CD1c-positive myeloid dendritic cell (primary cell): Measurements from ENCODE around the gene METTL15.
"Not testable (repeated sequence)": the region's sequence is repeated elsewhere in the genome, so short reads cannot be mapped to it uniquely, and the experiment has no call there.

Experiments used
- DNase-seq: peaks from one replicate; pipeline ENCODE4 v3.0.0-alpha.2; 2016; ENCODE audit errors: extremely low spot score

METTL15 gene, protein sequence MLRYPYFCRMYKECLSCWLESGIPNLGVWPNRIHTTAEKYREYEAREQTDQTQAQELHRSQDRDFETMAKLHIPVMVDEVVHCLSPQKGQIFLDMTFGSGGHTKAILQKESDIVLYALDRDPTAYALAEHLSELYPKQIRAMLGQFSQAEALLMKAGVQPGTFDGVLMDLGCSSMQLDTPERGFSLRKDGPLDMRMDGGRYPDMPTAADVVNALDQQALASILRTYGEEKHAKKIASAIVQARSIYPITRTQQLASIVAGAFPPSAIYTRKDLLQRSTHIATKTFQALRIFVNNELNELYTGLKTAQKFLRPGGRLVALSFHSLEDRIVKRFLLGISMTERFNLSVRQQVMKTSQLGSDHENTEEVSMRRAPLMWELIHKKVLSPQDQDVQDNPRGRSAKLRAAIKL

DNA sequence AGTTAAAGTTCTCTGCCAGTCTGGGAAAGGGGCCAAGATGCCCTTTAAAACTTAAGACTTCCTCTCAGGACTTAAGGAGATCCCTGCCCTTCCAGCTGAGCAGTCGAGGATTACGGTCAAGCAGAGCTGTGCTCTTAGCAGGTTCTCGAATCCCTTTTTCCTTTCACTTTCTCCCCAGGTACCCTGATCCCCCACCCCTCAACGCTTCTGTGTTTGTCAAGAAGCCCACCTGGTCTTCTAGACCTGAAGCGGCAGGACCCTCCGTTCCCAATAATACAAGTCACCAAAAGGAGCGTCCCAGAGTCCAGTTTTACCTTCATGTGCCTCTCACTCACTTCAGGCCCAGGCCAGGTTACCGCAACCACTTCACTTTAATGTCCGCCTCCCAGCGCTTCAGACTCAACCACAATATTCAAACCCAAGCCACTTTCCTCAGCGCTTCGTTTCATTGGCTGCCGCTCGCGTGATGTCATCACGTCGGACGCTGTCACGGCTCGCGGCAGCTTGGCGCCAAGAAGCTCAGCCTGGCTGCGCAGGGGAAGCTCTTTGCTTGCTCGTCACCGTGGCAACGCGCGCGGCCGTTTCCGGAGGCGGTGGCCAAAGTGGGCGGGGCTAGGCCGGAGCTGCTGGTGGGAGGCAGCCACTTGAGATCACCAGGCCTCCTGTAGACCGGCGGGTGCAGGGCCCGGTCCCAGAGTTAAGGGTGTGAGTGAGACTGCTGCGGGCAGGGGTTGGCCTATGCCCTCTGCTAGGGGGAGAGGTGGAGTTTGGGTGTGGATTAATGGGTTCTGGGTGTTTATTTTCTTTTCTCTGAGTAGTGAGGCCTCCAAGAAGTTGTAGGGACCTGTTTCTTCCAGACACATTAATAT, at the start of gene METTL15, which contains the start of gene KIF18A:
Gene METTL15, plus strand, starts transcription at position 639 of the 869 bp plus-strand sequence. CDS start 4,947 bp downstream, outside the sequence.
Gene KIF18A, minus strand, starts transcription at position 407 of the 869 bp plus-strand sequence. CDS start 10,209 bp downstream, outside the sequence.
- DNase-seq = peak; percentile 100

DNA sequence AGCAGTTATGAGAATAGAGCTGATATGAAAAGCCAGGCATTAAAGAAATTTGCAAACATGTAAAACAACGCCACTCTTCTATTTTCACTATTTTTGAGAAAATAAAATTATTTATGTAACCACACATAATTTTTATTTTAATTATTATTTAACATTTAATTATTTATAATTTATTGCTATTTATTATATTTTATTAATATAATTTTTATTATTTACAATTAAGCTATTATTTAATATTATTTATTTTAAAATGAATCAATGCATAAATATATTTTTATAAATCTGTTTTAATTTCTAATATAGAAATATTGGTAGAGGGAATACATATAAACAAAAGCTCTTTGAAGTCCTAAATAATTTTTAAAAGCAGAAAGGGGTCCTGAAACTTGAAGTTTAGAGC, 36.9 kb upstream of the METTL15 start:
- DNase-seq = no peak

DNA sequence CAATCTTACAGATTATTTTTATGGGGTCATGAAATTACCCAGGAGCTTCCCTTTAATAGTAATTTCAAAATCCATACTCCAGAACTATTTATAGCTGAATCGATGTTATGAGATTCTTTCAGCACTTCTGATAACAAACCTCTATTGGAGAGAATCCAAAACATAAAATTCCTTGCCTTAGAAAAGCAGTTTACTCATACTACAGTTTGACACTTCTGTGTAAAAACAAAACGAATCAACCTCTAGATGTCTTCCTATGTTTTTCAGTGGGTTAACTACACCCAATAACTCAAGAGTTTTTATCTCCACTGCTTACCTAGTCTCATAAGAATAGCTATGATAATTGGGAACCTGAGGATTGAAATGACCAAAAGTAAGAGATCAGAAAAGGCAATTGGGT, 35.9 kb upstream of the METTL15 start:
- no peak for DNase-seq

DNA sequence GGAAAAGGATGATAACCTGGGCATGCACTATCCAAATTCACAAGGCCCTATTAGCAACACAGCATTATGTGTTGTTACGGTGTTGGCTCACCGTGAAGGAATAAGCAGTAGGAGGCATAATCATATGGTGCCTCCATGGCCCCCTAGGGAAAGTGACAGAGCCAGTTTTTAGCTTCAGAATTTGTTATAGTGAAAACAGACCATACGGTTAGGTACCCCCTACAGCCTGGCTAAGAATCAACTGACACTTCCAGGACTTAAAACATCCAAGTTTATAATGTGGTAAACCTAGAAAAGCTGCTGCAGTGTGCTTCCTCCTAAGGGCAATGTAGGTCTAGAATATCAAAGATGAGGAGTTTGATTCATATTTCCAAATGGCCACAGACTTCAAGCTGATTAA, 30.7 kb upstream of the METTL15 start:
- DNase-seq = no peak

DNA sequence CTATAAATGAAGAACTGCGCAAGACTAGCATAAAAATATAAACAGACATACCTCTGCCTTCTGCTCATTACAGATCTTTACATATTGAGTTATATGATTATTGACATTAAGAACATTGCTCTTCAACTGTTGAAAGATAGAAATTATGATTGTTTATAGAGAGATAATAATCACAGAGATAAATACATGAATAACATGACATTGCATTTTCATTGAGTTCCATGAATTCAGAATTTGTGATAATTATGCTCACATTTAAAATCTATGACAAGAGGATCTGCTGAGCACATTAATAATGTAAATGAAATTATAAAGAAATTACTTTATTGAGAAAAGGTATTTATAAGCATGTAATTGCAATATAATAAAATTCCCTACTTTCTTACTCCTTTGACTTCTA, 25.1 kb upstream of the METTL15 start:
- DNase-seq = no peak

DNA sequence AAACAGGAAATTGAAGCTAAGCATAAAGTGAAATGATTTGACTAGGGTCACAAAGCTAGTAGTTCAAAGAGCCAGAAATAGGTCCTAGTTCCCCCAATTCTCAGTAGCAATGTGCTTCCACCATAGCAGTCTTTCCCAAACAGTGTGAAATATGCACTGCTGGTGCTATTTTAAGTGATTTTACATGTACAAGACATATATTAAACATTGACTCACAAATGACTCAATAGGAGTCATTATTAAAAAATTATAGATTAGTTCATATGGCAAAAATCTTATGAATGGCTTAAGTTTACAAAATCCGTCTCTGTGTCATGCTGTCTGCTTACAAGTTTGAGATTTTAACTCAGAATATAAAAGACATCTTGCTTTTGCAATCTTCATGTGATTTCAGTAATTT, 21.6 kb upstream of the METTL15 start:
- no peak for DNase-seq

DNA sequence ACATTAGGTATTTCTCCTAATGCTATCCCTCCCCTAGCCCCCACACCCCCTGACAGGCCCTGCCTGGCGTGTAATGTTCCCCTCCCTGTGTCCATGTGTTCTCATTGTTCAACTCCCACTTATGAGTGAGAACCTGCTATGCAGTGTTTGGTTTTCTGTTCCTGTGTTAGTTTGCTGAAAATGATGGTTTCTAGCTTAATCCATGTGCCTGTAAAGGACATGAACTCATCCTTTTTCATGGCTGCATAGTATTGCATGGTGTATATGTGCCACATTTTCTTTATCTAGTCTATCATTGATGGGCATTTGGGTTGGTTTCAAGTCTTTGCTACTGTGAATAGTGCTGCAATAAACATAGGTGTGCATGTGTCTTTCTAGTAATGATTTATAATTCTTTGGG, 21.0 kb upstream of the METTL15 start:
- not testable (repeated sequence) for DNase-seq

DNA sequence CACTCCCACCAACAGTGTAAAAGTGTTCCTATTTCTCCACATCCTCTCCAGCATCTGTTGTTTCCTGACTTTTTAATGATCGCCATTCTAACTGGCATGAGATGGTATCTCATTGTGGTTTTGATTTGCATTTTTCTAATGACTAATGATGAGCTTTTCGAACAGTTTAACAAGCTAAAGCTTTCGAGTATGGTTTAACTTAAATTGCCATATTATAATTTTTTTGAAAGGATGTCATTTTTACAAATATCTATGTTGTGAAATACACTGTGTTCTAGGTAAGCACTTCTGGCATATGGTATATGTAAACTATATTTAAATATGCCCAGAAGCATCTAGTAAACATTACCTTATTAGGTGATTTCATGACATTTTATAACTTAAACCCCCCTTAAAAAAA, 20.5 kb upstream of the METTL15 start:
- not testable (repeated sequence) for DNase-seq

DNA sequence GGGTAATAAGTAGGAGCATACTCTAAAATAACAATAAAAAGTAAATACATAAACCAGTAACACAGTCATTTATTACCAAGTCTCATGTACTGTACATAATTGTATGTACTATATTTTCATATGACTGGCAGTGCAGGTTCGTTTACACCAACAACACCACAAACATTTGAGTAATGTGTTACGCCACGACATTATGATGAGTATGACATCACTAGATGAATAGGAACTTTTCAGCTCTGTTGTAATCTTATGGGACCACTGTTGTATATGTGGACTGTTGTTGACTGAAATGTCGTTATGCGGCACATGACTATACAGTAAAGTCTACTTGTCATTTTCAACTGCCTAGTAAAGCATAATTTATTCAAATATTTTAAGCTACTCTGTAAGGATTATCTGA, 18.8 kb upstream of the METTL15 start:
- DNase-seq = no peak

DNA sequence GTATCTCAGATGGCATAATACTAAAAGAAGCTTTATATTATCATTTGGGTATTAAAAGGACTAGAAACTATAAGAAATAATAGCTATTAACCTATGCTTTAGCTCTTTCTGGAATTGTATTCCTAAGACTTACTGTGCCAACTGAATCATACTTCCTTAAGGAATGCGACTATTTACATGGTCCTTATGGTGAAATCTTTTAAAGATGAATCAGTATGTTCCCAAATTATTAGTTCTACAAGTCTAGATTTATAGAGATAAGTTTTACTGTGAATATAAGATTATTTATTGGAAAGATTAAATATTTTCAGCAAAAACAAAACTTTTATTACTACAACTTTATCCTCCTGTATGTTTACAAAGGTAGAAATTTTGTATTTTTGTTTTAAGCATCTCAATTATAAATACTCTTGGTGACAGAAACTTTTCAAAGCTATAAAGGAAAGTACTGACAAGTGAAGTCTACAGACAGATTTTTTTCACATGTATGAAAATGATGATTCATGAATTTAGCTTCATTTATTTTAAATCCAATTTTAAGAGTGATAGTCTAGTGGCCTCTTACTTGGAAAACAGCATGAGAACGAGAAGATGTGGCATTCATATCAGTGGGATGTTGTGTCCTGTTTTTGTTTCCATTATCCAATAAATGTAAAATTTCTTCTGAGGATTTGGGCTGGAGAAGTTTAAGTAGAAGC, 18.0 kb upstream of the METTL15 start:
- DNase-seq = no peak

DNA sequence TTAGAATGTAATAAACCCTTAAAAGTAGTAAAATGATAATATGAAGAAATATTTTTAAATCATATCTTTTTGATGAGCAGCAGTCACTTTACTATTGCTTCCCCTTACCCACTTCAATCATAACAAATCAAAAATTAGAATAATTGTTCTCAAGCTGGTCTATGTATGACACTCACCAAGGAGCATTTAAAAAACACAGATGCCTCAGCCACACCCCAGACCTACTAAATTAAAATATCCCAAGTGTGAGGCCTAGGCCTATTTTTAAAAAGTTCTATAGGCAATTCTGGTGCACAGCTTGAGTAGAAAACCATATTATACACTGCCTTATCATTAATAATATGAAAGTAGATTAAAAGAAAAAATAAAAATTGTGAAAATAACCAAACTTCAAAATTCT, 15.4 kb upstream of the METTL15 start:
- DNase-seq = no peak

DNA sequence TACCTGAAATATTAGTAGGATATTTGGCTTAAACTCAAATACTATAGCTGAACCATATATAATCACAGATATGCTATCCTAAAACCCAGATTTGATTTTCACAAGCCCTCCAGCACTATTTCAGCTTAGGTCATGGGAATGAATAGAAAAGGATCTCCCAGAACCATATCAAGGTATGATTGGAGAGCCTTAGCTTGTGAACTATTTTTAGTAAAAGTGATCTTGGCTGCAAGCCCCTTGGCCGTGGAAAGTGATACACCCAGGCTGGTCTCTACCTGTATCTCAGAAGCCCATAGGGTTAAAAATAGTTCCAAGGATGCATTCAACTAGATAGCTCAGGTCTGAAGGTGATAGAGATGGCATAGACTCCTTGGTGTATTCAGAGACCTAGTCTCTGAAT, 9.9 kb upstream of the METTL15 start:
- DNase-seq = no peak

DNA sequence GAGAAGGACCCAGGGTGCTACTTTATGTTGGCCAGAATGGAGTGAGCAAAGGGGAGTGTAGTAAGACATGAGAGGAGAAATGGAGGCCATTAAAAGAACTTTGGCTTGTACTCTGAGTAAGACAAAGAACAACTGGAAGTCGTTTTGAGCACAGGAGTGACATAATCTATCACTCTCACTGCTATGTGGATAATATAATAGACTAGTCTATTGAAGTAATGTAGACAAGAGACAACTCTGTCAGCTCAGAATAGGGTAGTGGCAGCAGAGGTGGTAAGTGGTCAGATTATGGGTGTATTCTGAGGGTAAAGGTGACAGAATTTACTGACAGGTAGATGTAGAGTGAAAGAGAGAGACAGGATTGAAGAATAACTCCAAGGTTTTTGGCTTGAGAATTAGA, 8.5 kb upstream of the METTL15 start:
- no peak for DNase-seq

DNA sequence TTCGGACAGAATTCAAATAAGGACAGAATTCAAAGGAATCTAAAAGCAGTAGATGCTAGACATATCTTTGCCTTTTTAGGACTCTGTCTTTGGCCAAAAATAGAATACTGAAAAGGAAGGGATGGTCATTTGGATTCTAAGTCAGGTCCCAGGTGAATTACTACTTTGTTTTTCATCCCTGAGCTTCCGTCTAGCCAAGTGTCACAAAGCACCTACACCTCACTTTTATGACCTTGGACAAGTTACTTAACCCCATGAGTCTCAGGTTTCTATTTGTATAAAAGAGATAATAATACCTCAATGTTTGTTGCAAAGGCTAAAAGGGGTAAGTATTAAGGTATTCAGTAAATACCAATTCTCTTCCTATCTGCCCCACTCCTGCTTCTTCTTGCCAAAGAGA, 7.5 kb upstream of the METTL15 start:
- no peak for DNase-seq

DNA sequence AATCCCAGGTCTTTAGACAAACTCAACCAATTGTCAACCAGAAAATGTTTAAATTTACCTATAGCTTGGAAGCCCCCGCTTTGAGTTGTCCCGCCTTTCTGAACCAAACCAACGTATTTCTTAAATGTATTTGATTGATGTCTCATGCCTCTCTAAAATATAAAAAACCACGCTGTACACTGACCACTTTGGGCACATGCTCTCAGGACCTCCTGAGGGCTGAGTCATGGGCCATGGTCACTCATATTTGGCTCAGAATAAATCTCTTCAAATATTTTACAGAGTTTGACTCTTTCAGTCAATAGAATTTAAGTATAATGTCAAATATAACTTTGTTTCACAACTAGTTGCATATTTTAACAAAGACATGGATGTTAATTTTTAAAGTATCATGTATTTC, 5.9 kb upstream of the METTL15 start:
- DNase-seq = not testable (repeated sequence)

DNA sequence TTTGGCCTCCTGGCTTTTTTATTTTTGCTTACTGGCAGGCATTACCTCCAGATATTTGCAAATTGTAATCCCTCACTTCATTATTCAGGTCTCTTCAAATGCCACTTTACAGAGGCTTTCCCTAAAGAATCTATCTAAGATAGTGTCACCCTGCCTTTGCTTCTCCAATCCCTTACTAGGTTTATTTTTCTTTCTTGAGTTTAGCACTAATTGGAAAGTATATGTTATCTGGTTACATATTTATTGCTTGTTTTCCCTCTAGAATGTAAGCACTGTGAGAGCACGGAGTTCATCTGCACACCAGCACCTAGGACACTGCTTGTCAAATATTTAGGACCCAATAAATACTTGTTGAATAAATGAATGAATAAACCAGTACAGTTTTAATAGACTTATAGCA, 3.8 kb upstream of the METTL15 start:
- no peak for DNase-seq

DNA sequence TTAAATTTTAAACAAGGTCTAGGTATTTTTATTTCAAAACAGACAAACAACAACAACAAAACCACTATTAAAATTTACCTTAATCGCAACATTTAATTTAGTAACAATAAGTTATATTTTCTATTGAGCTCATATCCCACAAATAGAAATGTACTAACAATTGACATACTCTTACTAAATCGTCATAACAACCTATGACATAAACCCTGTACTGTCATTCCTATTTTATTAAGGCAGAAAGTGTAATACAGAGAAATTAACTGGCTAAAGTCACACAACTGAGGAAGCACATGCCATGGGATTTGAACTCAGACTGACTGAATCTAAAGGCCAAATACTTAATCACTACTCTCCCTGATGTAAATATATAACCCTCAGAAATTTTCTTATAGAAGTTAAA, 3.2 kb upstream of the METTL15 start:
- no peak for DNase-seq

DNA sequence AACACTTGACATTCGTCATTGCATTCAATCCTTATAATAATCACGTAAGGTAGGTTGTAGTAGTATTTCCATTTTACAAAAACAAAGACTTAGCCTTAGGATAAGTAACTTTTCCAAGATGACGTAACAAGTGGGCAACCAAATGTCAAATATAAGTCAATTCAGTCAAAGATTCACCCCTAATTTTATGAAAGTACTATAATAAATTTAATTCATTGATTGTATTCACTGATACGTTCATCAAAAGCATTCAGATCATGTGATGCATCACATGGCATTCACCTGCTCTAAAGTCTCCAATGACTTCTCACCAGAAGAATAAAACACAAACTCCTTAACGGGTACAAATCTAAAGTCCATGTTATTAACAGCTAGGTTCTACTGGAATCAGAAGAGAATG, 2.3 kb upstream of the METTL15 start:
- no peak for DNase-seq

DNA sequence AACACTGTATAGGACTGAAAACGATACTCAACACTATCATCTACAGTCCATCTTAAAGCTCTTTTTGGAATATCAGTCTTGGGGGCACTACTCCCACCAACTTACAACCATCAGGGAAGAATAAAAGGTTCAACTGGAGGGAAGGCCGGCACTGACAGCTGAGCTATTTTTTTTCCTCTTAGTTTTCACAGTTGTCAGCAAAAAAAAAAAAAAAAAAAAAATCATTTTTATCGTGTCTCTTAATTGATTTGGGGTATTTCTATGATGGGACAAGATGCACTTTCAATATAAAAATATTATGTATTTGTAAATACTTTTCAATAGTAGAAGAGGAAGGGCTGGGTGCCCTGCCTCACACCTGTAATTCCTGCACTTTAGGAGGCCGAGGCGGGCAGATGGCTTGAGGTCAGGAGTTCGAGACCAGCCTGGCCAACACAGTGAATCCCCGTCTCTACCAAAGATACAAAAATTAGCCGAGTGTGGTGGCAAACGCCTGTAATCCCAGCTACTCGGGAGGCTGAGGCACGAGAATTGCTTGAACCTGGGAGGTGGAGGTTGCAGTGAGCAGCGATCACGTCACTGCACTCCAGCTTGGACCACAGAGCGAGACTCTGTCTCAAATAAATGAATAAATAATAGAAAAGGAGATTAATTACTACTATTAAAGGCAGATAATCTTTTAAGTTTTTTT, 1.7 kb upstream of the METTL15 start:
- DNase-seq = no peak

DNA sequence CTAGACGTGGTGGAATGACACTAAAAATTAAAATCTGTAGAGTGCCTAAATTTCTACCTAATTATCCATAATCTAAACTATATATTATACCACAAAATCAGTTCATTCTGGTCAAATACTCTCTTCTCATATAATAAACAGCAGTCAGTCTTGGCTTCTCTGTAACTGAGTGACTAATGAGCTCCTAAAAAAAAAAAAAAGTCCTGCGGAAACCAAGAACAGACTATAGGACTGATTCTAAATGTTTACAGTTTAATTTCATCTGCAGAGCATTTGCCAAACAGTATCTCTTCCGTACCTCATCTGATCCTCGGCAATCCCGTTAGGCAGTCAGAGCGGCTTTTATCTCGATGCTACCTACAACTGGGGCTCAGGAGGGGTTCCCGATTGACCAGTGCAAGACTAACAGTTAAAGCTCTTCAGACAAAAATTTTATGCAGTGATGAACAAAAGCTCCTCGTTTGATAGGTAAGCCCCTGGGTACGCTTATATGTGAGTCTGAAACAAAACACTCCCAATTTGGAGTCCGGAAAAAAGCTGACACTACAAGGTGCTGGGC, 918 bp upstream of the METTL15 start:
- peak; percentile 36 for DNase-seq

DNA sequence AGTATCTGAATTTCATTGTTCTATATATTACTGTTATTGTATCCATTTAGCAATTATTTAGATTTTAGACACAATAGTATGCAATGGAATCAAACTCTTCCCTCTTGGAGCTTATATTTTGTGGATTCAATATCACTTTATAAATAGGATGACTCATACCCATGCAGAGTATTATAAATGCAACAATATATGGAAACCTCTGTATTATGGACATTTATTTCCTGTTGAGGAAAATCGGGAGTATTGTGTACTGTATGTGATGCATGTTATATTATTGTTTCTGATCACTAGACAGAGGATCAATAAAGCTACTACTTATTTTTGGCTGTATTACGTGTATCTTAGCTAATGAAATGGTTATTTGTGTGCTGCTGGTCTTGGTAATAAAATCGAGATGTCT, 770 bp downstream of the METTL15 start:
- no peak for DNase-seq
